Caco-2 (cell line): ENCODE results near the gene IRF1. TPM values are rescaled to one million over a fixed set of nuclear protein-coding genes. Genes with fewer than 3 reads are reported as not detected.

Experiments used
- BruUV-seq: library from RNA; stranded (reverse); fragments of 400-500 nt; replicated peaks from 2 replicates; lab custom pipeline; 2021; lab: Mats Ljungman, UMichigan
- CTCF ChIA-PET: fragments of 300-600 bp; sonication (Branson Sonifier 250); formaldehyde crosslinking; loops from one replicate; lab custom pipeline; 2022; ENCODE audit warnings: antibody characterized with exemption; lab: Charles Lee
- POLR2A ChIA-PET: fragments of 300-600 bp; sonication (Branson Sonifier 250); formaldehyde crosslinking; loops from one replicate; lab custom pipeline; 2022; ENCODE audit warnings: antibody characterized with exemption; lab: Charles Lee
- DNase-seq, 2 experiments: peaks; one replicate each; pipeline versions ENCODE4 v3.0.0 to v3.0.0-alpha.2; 2020 to 2022
- H3K27me3 ChIP-seq: replicated peaks from 2 replicates; pipeline ENCODE4 v1.6.0; 2011; ENCODE audit warnings: low read length; ENCODE audit not compliant: control insufficient read depth, insufficient read depth
- H3K36me3 ChIP-seq: 2 replicates; pipeline ENCODE4 v1.5.1; 2011; ENCODE audit warnings: low read length; ENCODE audit not compliant: control insufficient read depth, insufficient read depth
- H3K4me1 ChIP-seq: fragments of 250-450 bp; sonication (Bioruptor Pico); 2 replicates; pipeline ENCODE4 v1.5.1; 2020; ENCODE audit warnings: mild to moderate bottlenecking
- H3K4me3 ChIP-seq: 2 replicates; pipeline ENCODE4 v1.5.1; 2011; ENCODE audit warnings: low read depth, mild to moderate bottlenecking, control low read depth, low read length
- H3K9me3 ChIP-seq: fragments of 250-450 bp; sonication (Bioruptor Pico); 2 replicates; pipeline ENCODE4 v1.5.1; 2020; ENCODE audit warnings: mild to moderate bottlenecking, moderate library complexity
- H3K27ac Mint-ChIP-seq: one replicate; pipeline ENCODE4 v1.8.0; 2022; ENCODE audit warnings: mixed read lengths; ENCODE audit not compliant: unreplicated experiment
- H3K27me3 Mint-ChIP-seq: one replicate; pipeline ENCODE4 v1.8.0; 2022; ENCODE audit warnings: mixed read lengths; ENCODE audit not compliant: insufficient read depth, unreplicated experiment
- H3K36me3 Mint-ChIP-seq: one replicate; pipeline ENCODE4 v1.8.0; 2022; ENCODE audit warnings: mild to moderate bottlenecking, mixed read lengths; ENCODE audit not compliant: insufficient read depth, unreplicated experiment
- H3K4me1 Mint-ChIP-seq: one replicate; pipeline ENCODE4 v1.8.0; 2022; ENCODE audit warnings: low read depth, mixed read lengths; ENCODE audit not compliant: unreplicated experiment
- H3K4me3 Mint-ChIP-seq: one replicate; pipeline ENCODE4 v1.8.0; 2022; ENCODE audit warnings: mild to moderate bottlenecking, moderate library complexity, mixed read lengths; ENCODE audit not compliant: unreplicated experiment
- H3K9me3 Mint-ChIP-seq: one replicate; pipeline ENCODE4 v1.8.0; 2022; ENCODE audit warnings: mixed read lengths; ENCODE audit not compliant: unreplicated experiment
- intact Hi-C: fragments of 100-400 bp; cut with micrococcal nuclease; formaldehyde crosslinking; loops from one replicate; pipeline ENCODE4 v1.10.0; 2022; ENCODE audit not compliant: unreplicated experiment
- total RNA-seq: library from RNA; stranded (reverse); gene quantifications from 2 replicates; pipeline ENCODE4 v1.2.3, GENCODE V29; 2022
- TF ChIP-seq, protein P1 (sequence below), 2 experiments: fragments of 200-600 bp in 1 of 2; IDR thresholded peaks; 1 replicate in 1 of 2; 2 replicates in 1 of 2; pipeline versions ENCODE4 v1.5.1 to v1.8.0; 2011 to 2022; ENCODE audit warnings: antibody characterized with exemption in 1 of 2, control low read depth in 1 of 2, inconsistent platforms in 1 of 2, low read depth in 1 of 2, low read length in 1 of 2, mild to moderate bottlenecking in 1 of 2, moderate library complexity in 1 of 2; ENCODE audit not compliant: insufficient read depth in 1 of 2, severe bottlenecking in 1 of 2, unreplicated experiment in 1 of 2

IRF1 gene
- total RNA-seq, 1 experiment from 2014 or later: 16.8 TPM

DNA sequence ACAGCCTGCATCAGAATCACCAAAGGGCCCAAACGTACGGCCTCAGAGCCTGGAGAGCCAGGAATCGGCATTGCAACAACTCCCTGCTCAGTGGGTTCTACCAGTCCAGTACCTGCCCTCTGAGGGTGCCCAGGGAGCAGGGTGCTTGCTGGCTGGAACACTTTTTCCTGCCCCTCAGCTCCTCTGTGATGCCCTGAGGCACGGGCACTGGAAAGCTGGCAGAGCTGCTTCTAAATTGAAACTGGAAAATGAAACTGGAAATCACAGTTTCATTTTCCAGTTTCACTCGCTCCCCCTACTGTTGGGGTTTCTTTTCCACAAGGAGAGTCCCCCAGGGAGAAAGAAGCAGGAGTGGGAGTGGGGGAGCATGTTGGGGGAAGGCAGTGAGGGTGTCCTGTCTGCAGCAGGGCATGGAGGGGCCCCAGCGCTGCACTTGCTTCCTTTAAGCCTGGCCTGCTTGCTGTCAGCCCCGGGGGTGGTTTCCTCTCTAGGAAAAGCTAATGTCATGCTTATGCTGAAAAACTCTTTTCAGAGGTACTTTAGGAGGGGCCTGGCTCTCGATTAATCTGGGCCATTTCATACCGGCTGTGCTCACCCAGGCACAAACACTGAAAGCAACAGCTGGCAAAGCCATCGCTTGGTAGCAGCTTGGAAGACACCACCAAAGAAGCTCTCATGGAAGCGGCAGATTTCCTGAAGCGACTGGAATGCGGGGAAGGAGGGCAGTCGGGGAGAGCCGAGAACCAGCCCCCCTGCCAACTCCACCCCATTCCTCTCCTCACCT, 26.2 kb downstream of the IRF1 start:
- H3K27me3 Mint-ChIP-seq: no peaks in the 10 kb centered on the region
- ChIA-PET POLR2A (interaction anchor here (0.6 kb wide), 1 partner anchor 15 kb away, joined by 3 read pairs; no protein-coding TSS in a partner anchor), CTCF (interaction anchor here (0.8 to 1.2 kb wide), 2 partner anchors 26 to 53 kb away, joined by 3 read pairs; partner anchors contain the start of gene IRF1)
- no TSS peak for BruUV-seq
- no peaks in the 10 kb centered on the region for H3K9me3 Mint-ChIP-seq
- Histone ChIP-seq H3K27me3 (no peaks in the 10 kb centered on the region), H3K4me3 (no peak overlapping the region), H3K36me3 (no peaks in the 10 kb centered on the region), H3K4me1 (peaks cover 17% of the 10 kb centered on the region), H3K9me3 (peaks cover 6% of the 10 kb centered on the region)
- no peak overlapping the region for H3K27ac Mint-ChIP-seq
- intact Hi-C loops: no loop called here
- DNase-seq: peak in 1 of 2 experiments; percentile 23
- no peaks in the 10 kb centered on the region for H3K36me3 Mint-ChIP-seq
- no peak overlapping the region for H3K4me3 Mint-ChIP-seq
- H3K4me1 Mint-ChIP-seq: peaks cover 8% of the 10 kb centered on the region
- TF ChIP-seq, protein P1, sequence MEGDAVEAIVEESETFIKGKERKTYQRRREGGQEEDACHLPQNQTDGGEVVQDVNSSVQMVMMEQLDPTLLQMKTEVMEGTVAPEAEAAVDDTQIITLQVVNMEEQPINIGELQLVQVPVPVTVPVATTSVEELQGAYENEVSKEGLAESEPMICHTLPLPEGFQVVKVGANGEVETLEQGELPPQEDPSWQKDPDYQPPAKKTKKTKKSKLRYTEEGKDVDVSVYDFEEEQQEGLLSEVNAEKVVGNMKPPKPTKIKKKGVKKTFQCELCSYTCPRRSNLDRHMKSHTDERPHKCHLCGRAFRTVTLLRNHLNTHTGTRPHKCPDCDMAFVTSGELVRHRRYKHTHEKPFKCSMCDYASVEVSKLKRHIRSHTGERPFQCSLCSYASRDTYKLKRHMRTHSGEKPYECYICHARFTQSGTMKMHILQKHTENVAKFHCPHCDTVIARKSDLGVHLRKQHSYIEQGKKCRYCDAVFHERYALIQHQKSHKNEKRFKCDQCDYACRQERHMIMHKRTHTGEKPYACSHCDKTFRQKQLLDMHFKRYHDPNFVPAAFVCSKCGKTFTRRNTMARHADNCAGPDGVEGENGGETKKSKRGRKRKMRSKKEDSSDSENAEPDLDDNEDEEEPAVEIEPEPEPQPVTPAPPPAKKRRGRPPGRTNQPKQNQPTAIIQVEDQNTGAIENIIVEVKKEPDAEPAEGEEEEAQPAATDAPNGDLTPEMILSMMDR (IDR thresholded peaks at IDR 0.05; ENCODE audit: insufficient read depth in 1 of 2, low read depth in 1 of 2, low read length in 1 of 2, severe bottlenecking in 1 of 2, unreplicated experiment in 1 of 2): no peak

DNA sequence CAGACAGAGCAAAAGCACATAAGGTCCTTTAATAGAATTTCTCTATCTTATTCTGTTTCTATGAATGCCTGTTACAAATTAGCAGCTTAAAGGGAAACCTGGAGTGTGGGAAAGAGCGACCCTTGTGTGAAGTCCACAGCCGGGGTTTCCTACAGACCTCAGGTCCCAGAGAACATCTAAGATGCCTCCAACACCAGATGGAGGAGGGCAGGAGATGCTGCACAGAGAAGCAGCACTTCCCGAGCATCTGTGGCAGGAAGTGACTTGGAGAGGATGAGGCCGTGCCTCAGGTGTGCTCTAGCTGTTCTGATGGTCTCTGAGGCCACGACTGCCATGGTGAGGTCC, 26.8 kb downstream of the IRF1 start:
- no peak overlapping the region for H3K4me3 Mint-ChIP-seq
- intact Hi-C loops: no loop called here

DNA sequence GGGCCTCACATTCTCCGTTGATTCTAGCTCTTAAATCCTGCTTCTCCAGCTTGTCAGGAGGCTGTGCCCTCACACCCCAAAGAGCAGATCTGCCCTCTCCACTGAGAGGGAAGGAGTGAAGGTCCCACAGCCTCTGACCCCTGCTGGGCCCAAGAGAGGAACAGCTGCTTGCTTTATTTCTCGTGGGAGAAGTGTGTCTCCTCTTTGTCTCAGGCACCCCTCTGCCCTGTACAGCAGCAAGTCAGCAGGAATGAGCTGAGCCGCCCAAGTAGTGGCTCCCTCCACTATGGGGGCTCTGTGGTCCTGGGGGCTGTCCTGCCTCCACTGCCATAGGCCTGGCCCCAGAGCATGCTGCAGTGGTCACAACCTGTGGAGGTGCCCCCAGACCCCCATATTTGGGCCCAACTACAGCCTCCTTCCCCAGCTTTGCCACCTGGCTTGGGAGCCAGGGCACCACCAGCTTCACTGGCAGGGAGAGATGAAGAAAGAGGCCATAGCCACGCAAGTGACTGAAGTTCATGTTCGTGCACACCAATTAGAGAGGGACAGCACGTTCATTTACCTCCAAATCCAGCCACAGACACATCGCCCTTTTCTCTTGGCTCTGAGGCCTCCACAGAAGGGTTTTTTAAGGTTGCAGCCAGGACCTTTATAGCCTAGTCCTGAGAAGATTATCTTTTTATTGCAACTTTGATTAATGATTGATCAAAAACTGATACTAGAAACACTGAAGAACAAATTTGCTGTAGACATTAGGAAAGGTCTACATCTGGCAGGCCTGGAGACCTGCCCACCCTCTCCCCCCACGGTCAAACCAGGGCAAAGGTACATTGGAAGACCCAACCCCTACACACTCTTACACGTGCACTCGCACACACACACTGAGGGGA, 27.5 kb downstream of the IRF1 start:
- ChIA-PET POLR2A (no interaction called here), CTCF (no interaction called here)
- no peak overlapping the region for H3K4me3 Mint-ChIP-seq
- Histone ChIP-seq H3K4me1 (peaks cover 24% of the 10 kb centered on the region), H3K9me3 (no peaks in the 10 kb centered on the region), H3K36me3 (no peaks in the 10 kb centered on the region), H3K27me3 (no peaks in the 10 kb centered on the region), H3K4me3 (no peak overlapping the region)
- no peaks in the 10 kb centered on the region for H3K27me3 Mint-ChIP-seq
- H3K9me3 Mint-ChIP-seq: no peaks in the 10 kb centered on the region
- peaks cover 8% of the 10 kb centered on the region for H3K4me1 Mint-ChIP-seq
- no TSS peak for BruUV-seq
- no peaks in the 10 kb centered on the region for H3K36me3 Mint-ChIP-seq
- peak in 1 of 2 experiments; percentile 16 for DNase-seq
- TF ChIP-seq, protein P1 (IDR thresholded peaks at IDR 0.05; ENCODE audit: insufficient read depth in 1 of 2, low read depth in 1 of 2, low read length in 1 of 2, severe bottlenecking in 1 of 2, unreplicated experiment in 1 of 2): no peak
- intact Hi-C loops: no loop called here
- H3K27ac Mint-ChIP-seq: no peak overlapping the region

More for the DNA sequence above, 26.8 kb downstream of the IRF1 start:
- CTCF ChIA-PET: no interaction called here
- POLR2A ChIA-PET: no interaction called here
- no peaks in the 10 kb centered on the region for H3K27me3 ChIP-seq
- DNase-seq: peak in 1 of 2 experiments; percentile 25
- BruUV-seq: no TSS peak
- Mint-ChIP-seq H3K36me3 (no peaks in the 10 kb centered on the region), H3K27ac (no peak overlapping the region), H3K27me3 (no peaks in the 10 kb centered on the region), H3K9me3 (no peaks in the 10 kb centered on the region), H3K4me1 (peaks cover 8% of the 10 kb centered on the region)
- TF ChIP-seq, protein P1 (IDR thresholded peaks at IDR 0.05; ENCODE audit: insufficient read depth in 1 of 2, low read depth in 1 of 2, low read length in 1 of 2, severe bottlenecking in 1 of 2, unreplicated experiment in 1 of 2): no peak
- no peak overlapping the region for H3K4me3 ChIP-seq
- no peaks in the 10 kb centered on the region for H3K36me3 ChIP-seq
- H3K9me3 ChIP-seq: peaks cover under 1% of the 10 kb centered on the region
- H3K4me1 ChIP-seq: peaks cover 22% of the 10 kb centered on the region
